Stimulated activated naive CD4-positive, alpha-beta T cell treated with Interleukin-2 at 50 U/mL for 16 hours (primary cell): ENCODE results near the gene NELFE.
"Not testable (repeated sequence)": the region's sequence is repeated elsewhere in the genome, so short reads cannot be mapped to it uniquely, and the experiment has no call there.

Experiments used
- DNase-seq: peaks from one replicate; lab custom pipeline; 2025; lab: John Stamatoyannopoulos, UW

Gene NELFE

DNA sequence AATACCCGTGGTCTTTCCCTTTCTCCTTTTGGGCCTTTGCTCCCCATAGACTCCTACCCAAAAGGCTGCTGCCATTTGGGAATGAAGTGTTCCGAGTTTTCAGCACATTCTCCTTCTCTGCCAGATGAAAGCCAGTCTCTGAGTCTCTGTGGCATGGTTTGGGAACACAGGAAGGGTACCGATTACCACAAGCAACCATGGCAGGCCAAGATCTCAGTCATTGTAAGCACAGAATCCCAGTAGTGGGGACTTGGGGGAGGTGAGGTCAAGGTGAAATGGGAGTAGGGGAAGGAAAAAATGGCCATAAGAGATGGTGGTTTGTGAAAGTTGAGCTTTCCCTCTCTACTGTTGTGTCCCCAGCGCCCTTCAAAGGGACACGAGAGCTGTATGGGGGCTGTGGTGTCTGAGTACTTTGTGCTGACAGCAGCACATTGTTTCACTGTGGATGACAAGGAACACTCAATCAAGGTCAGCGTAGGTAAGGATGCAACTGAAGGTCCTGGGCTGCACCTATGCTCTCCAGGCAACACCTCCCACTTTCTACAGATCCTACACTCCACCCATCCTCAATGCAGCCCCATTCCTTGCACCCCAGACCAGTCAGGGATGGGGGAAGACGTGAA, 8.7 kb downstream of the NELFE start:
- no peak for DNase-seq

DNA sequence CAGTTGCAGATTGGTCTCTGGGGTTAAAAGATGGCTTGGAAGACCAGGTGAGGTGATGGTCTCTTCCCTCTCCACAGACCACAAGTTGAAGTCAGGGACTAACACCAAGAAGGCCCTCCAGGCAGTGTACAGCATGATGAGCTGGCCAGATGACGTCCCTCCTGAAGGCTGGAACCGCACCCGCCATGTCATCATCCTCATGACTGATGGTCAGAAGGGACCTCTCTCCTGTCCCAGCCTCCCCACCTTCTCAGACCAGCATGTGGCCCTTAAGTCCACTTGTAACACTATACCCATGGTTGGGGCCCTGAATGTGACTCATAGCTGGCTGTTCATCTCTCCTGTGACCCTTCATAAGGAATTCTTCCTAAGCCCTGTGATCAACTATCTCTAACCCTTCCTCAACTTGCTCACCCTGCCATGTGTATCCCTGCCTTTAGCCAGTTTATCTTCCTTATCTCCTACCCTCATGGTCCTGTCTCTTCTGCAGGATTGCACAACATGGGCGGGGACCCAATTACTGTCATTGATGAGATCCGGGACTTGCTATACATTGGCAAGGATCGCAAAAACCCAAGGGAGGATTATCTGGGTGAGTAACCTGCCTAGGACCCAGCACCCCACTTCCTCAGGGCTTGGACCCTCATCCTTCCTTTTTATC, 9.9 kb downstream of the NELFE start:
- no peak for DNase-seq

DNA sequence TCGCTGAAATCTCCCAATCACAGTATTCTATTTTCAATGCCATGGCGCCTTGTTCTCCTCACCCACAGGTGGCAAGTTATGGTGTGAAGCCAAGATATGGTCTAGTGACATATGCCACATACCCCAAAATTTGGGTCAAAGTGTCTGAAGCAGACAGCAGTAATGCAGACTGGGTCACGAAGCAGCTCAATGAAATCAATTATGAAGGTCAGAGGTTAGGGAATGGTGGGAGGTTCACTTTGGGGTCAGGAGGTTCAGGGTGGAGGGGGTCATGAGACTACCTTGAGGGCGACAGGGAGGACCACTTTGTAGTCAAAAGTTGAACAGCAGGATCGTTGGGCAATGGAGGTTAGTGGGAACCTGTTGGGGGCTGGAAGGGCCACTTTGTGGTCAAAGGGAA, 10.5 kb downstream of the NELFE start:
- DNase-seq: no peak

DNA sequence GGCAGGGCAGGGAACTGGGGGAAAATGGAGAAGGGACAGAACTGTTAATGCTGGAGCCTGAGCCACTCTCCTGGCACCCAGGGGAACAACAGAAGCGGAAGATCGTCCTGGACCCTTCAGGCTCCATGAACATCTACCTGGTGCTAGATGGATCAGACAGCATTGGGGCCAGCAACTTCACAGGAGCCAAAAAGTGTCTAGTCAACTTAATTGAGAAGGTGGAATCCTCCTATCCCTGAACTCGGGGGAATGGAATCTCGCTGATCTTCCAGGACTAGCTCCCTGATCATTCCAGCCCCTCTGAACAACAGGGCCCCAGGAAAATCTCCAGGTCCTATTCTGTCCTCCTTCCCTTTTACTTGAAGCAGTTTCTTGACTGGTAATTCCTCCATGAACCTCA, 10.9 kb downstream of the NELFE start:
- no peak for DNase-seq

DNA sequence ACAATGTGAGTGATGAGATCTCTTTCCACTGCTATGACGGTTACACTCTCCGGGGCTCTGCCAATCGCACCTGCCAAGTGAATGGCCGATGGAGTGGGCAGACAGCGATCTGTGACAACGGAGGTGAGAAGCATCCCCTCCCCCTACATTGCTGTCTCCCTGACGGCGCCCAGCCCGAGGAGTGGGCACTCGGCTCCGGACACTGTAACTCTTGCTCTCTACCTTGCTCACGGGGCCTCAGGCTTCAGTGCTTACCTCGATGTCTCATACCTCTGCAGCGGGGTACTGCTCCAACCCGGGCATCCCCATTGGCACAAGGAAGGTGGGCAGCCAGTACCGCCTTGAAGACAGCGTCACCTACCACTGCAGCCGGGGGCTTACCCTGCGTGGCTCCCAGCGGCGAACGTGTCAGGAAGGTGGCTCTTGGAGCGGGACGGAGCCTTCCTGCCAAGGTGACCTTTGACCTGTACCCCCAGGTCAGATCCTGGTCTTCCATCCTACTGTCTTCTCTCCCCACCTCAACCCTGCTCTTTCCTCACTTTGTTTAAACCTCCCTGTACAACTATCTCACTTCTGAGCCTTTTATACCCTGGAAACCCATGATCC, 11.6 kb downstream of the NELFE start:
- DNase-seq: no peak

DNA sequence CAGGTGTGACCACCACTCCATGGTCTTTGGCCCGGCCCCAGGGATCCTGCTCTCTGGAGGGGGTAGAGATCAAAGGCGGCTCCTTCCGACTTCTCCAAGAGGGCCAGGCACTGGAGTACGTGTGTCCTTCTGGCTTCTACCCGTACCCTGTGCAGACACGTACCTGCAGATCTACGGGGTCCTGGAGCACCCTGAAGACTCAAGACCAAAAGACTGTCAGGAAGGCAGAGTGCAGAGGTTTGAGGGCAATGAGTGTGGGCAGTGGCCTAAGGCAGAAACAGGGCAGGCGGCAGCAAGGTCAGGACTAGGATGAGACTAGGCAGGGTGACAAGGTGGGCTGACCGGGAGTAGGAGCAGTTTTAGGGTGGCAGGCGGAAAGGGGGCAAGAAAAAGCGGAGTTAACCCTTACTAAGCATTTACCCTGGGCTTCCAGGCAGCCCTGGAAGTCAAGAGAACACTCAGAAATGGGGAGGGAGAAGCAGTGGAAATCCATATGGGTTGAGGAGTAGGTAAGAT, 12.3 kb downstream of the NELFE start:
- no peak for DNase-seq

DNA sequence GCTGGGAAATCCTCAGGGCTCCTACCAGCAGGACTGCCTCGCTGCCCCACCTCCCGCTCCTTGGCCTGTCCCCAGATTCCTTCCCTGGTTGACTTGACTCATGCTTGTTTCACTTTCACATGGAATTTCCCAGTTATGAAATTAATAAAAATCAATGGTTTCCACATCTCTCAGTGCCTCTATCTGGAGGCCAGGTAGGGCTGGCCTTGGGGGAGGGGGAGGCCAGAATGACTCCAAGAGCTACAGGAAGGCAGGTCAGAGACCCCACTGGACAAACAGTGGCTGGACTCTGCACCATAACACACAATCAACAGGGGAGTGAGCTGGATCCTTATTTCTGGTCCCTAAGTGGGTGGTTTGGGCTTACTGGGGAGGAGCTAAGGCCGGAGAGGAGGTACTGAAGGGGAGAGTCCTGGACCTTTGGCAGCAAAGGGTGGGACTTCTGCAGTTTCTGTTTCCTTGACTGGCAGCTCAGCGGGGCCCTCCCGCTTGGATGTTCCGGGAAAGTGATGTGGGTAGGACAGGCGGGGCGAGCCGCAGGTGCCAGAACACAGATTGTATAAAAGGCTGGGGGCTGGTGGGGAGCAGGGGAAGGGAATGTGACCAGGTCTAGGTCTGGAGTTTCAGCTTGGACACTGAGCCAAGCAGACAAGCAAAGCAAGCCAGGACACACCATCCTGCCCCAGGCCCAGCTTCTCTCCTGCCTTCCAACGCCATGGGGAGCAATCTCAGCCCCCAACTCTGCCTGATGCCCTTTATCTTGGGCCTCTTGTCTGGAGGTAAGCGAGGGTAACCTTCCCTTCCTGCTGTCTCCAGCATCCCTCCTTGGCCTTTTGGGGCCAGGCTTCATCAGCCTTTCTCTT, 13.0 kb downstream of the NELFE start, which contains the start of gene CFB:
TSS of gene CFB (plus strand) at position 589 of the 863 bp plus-strand sequence. CDS start at position 716, 127 bp downstream.
- no peak for DNase-seq

DNA sequence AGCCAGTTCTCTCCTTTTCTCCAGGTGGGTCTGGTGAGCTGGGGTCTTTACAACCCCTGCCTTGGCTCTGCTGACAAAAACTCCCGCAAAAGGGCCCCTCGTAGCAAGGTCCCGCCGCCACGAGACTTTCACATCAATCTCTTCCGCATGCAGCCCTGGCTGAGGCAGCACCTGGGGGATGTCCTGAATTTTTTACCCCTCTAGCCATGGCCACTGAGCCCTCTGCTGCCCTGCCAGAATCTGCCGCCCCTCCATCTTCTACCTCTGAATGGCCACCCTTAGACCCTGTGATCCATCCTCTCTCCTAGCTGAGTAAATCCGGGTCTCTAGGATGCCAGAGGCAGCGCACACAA, 13.6 kb downstream of the NELFE start:
- DNase-seq: no peak

DNA sequence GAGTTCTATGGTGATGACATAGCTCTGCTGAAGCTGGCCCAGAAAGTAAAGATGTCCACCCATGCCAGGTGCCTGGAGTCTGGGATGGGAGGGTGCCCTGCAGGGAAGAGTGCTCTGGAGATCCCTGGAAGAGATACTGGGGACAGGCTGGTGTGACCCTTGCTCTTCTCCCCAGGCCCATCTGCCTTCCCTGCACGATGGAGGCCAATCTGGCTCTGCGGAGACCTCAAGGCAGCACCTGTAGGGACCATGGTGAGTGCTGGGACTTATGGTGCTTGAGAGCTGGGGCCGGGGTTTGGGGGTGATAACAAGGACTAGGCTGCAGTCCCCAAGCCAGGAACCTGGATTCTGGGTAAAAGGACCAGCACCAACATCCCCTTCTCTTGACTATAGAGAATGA, 15.0 kb downstream of the NELFE start:
- DNase-seq: no peak

DNA sequence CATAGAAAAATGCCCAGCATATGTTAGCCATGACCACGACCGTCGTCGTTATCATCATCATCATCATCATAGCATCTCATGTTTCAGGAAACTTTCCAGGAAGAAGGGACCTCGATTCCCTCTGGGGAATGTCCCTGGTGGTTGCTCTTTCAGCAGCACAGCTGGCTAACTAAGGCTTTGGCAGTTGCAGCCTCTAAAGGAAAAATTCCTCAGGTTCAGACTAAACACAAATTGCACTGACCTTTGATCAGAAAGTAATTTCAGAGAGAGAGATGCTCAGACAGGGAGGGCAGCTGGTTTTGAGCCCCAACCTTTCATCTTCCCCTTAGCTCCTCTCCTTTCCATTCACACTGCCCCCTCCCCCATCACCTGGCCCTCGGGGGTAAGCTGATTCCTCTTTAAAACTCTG, 18.5 kb downstream of the NELFE start:
- DNase-seq: no peak

DNA sequence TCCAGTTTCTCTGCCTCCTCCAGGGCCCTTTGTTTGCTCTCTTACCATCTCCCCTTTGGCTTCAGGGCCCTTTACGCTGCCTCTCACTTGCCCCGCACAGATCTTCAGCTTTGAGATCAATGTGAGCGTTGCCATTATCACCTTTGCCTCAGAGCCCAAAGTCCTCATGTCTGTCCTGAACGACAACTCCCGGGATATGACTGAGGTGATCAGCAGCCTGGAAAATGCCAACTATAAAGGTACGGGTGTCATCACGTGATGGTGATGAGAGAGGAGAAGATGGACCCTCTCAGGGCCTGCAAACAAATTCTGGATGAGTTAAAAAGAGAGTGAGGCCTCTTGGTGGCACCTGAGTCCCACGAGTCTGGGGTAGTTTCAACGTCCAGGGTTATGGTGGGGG, 22.9 kb downstream of the NELFE start:
- no peak for DNase-seq

DNA sequence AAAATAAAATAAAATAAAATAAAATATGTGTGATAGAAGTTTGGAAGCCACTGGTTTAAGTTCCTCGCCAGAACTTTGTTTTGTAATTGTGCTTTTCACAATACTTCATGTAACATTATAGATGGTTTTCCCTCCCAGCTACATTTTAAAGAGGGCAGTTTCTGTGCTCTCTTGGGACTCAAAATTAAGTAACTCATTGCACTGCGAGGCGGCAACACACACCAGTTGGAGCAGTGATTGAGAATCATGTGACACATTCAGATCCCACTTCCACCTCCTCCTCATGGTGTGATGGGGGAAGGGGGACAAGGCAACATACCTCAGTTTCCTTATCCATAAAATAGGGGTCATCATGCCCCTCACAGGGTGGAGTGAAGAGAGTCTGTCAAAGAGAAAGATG, 23.8 kb downstream of the NELFE start:
- DNase-seq: no peak

DNA sequence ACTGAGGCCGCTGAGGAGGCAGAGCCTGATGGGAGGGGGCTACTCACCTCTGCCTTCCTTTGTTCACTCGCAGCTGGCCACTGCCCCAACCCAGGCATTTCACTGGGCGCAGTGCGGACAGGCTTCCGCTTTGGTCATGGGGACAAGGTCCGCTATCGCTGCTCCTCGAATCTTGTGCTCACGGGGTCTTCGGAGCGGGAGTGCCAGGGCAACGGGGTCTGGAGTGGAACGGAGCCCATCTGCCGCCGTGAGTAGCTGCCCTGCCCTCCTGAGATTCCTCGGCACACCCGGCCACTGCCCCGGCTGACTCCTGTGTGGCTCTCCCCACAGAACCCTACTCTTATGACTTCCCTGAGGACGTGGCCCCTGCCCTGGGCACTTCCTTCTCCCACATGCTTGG, 25.2 kb downstream of the NELFE start:
- DNase-seq: no peak

DNA sequence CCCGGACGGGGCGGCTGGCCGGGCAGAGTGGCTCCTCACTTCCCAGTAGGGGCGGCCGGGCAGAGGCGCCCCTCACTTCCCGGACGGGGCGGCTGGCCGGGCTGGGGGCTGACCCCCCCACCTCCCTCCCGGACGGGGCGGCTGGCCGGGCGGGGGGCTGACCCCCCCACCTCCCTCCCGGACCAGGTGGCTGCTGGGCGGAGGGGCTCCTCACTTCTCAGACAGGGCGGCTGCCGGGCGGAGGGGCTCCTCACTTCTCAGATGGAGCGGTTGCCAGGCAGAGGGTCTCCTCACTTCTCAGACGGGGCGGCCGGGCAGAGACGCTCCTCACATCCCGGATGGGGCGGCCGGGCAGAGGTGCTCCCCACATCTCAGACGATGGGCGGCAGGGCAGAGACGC, 26.6 kb downstream of the NELFE start:
- DNase-seq: not testable (repeated sequence)

DNA sequence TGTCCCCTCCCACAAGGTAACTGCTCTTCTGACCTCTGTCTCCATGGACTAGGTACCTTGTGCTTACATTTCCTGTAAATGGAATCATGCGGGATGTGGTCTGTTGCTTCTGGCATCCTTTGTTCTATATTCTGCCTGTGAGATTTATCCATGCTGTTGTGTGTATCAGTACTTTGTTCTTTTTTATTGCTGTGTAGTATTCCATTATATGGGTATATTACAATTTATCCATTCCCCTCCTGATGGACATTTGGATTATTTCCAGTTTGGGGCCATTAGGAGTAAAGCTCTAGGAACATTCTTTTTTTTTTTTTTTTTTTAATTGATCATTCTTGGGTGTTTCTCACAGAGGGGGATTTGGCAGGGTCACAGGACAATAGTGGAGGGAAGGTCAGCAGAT, 27.8 kb downstream of the NELFE start:
- no peak for DNase-seq

DNA sequence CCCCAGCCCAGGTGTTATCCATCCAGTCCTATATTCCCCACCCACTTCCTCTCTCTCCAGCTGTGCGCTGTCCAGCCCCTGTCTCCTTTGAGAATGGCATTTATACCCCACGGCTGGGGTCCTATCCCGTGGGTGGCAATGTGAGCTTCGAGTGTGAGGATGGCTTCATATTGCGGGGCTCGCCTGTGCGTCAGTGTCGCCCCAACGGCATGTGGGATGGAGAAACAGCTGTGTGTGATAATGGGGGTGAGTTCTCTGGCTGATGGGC, 30.2 kb downstream of the NELFE start:
- DNase-seq: no peak

DNA sequence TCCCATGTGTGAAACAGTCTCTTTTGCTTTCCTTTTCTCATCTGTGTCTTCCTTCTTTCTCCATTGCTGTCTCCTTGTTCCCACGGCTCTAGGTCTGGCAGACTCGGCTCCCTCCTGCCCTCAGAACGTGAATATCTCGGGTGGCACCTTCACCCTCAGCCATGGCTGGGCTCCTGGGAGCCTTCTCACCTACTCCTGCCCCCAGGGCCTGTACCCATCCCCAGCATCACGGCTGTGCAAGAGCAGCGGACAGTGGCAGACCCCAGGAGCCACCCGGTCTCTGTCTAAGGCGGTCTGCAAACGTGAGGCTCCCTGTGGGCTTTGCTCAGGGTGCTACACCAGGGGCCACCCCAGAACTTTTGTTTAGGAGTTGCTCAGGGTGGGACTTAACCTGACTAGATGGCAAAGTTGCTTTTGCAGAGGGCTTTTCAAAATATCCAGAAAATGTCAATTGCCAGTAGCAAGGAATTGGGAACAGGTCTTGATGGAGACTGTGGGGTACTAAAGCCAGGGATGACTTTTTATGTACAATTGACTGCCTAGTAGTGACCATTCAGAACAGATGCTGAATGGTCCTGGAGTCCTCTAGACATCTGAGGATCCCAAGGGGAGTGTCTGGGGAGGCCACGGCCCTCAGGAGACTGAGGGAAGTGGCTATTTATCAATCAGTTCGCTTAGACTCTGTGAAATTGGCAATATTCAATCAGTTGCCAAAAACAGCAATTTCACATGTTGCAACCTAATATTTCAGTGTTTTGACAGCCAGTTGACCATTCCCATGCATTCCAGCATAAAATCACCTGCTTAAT, 30.7 kb downstream of the NELFE start:
- DNase-seq: no peak

DNA sequence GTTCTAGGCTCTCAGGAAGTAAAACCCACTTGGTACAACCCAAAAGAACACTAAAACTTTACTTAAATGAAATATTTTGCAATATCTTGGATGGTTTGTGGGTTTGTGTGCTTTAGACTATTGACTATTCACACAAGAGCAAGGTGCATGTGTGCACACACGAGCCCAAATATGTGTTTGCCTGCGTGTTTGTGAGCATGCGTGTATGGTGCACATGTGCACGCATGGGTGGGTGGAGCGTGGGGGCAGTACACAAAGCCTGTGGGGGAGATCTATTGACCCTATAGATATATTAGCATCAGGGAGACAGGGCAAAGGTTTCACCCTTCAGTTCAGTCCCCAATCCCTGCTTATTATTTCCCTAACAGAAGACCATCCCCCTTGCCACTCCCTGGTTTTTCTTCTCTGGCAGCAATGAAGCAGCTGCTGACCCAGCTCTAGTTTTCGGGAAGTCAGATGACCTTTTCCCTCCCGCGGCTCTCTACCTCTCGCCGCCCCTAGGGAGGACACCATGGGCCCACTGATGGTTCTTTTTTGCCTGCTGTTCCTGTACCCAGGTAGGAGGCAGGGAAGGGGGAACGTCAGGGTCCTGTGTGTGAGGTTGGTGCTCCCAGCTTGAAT, 31.4 kb downstream of the NELFE start, which contains the start of gene C2:
TSS of gene C2 (plus strand) at position 476 of the 621 bp plus-strand sequence. CDS start at position 512, 36 bp downstream.
- DNase-seq: no peak

DNA sequence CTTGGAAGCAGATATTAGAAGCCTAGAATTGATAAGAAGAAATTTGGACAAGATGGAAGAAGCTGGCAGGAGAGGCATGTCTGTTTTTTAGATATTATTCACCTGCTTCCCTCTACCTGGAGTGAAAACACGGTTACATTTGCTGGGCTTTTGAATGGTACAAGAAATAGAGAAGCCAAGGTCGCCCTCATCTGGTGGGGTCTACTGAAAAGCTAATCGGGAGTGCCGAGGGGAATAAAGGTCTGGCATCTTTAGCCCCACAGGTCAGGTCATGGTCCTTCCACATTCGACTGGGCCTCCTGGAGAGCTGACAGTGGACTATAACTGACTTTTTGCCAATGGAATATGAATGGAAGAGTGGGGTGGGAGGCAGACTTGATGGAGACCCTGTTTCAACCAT, 35.8 kb downstream of the NELFE start:
- no peak for DNase-seq

DNA sequence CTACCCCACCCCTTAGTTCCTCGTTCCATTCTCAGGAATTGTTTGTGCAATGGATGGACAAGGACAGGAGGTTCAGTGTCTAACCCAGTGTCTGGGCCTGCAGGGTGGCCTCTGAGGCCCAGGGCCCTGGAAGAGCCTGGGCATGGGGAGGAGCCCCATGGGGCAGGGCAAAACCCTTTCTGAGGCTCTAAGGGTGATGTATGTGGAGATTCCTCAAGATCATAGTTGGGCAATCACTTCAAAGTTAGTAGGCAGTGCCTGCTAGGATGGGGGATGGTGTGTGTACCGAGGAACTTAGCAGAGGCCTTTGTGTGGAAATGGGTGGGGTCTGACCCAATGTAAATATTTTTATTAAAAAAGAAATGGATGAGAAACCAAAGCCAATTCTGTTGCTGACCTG, 38.0 kb downstream of the NELFE start:
- no peak for DNase-seq

DNA sequence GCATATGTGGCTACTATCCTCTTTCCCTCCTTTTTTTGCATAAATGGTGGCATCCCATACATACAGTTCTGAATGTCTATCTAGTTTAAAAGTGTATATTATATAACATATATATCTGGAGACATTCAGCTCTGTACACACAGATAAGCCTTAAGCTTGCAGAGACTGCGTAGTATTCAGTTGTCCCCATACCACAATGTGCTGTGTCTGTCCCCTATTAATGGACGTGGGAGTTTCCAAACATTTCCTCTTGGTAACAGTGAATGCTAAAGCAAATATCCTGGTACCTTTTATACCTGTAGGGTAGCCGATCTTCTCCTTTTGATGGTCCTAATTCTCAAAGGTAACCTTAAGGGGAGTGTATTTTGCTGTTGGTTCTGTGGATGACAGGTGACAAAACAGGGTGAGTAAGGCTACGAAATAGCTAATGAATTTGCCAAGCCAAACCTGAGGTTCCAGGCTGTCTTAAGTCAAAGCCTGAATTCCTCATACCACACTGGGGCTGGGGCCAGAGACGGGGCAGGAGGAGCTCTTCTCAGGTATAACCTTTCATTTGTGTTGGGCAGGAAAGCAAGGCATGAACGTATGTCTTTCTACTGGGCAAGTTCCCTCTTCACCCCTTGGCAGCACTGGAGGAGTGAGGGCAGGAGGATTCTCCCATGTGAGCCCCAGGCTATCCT, 39.0 kb downstream of the NELFE start:
- no peak for DNase-seq
